ENCODE results near the gene GALNT14.

- TF ChIP-seq EZH2 (IDR thresholded peaks at IDR 0.05; ENCODE audit: low read depth, low read length, severe bottlenecking) (no peak), CTCF (IDR thresholded peaks at IDR 0.05; ENCODE audit: control extremely low read depth in 1 of 3, insufficient read depth in 1 of 3, low read depth in 1 of 3, low read length in 3 of 3) (no peak), CHD2 (IDR thresholded peaks at IDR 0.05; ENCODE audit: low read length) (no peak), JUND (IDR thresholded peaks at IDR 0.05; ENCODE audit: low read length) (no peak), RAD21 (IDR thresholded peaks at IDR 0.05 in 1 of 2, conservative IDR thresholded peaks at IDR 0.05 in 1 of 2; ENCODE audit: low read depth in 2 of 2, low read length in 2 of 2) (no peak), RXRA (IDR thresholded peaks at IDR 0.05; ENCODE audit: insufficient read depth, low read depth, low read length) (no peak), GTF2F1 (IDR thresholded peaks at IDR 0.05; ENCODE audit: borderline replicate concordance, low read depth, low read length) (no peak), NANOG (IDR thresholded peaks at IDR 0.05; ENCODE audit: insufficient read depth, low read depth, low read length, poor library complexity, severe bottlenecking) (no peak), BRCA1 (IDR thresholded peaks at IDR 0.05; ENCODE audit: low read depth, low read length) (no peak), RFX5 (IDR thresholded peaks at IDR 0.05; ENCODE audit: borderline replicate concordance, low read depth, low read length) (no peak), KDM1A (IDR thresholded peaks at IDR 0.05; ENCODE audit: borderline replicate concordance, low read length) (no peak), POLR2A (IDR thresholded peaks at IDR 0.05; ENCODE audit: control extremely low read depth in 1 of 2, low read depth in 2 of 2, low read length in 2 of 2) (no peak)
Measured at GRCh38 chr2:31101701-31102100, 36.5 kb downstream of the GALNT14 start.

All from H1 (cell line).